Activated CD4-positive, CD25-positive, alpha-beta regulatory T cell treated with anti-CD3 and anti-CD28 coated beads, Interleukin-2, amount 50 U/mL, for 72 hours (primary cell): Measurements from ENCODE around the gene TBC1D2B.
"Not testable (repeated sequence)": the region's sequence is repeated elsewhere in the genome, so short reads cannot be mapped to it uniquely, and the experiment has no call there.

Experiments
- DNase-seq: peaks from one replicate; pipeline ENCODE4 v3.0.0; 2021

Gene TBC1D2B

GRCh38 chr15:77971875-77972274 is 105.6 kb downstream of the TBC1D2B start:
- not testable (repeated sequence) for DNase-seq

- not testable (repeated sequence) for DNase-seq
Observed at GRCh38 chr15:77970813-77971360, 106.6 kb downstream of the TBC1D2B start.

GRCh38 chr15:77969055-77969454 is 108.5 kb downstream of the TBC1D2B start:
- DNase-seq: no peak

GRCh38 chr15:77967798-77968197 is 109.7 kb downstream of the TBC1D2B start:
- DNase-seq: no peak

GRCh38 chr15:77967235-77967615 is 110.3 kb downstream of the TBC1D2B start:
- not testable (repeated sequence) for DNase-seq

- no peak for DNase-seq
Observed at GRCh38 chr15:77966540-77967234, 110.8 kb downstream of the TBC1D2B start.

GRCh38 chr15:77964193-77964592 is 113.3 kb downstream of the TBC1D2B start:
- no peak for DNase-seq

GRCh38 chr15:77959432-77959879 is 118.1 kb downstream of the TBC1D2B start:
- peak; percentile 84 for DNase-seq

- DNase-seq: not testable (repeated sequence)
Observed at GRCh38 chr15:77958716-77959431, 118.6 kb downstream of the TBC1D2B start.

GRCh38 chr15:77958021-77958420 is 119.5 kb downstream of the TBC1D2B start:
- not testable (repeated sequence) for DNase-seq

- DNase-seq: not testable (repeated sequence)
Observed at GRCh38 chr15:77953926-77954325, 123.6 kb downstream of the TBC1D2B start.

GRCh38 chr15:77952928-77953446 is 124.5 kb downstream of the TBC1D2B start:
- not testable (repeated sequence) for DNase-seq

GRCh38 chr15:77951105-77951786 is 126.3 kb downstream of the TBC1D2B start:
- not testable (repeated sequence) for DNase-seq

GRCh38 chr15:77950470-77950869 is 127.0 kb downstream of the TBC1D2B start:
- not testable (repeated sequence) for DNase-seq

- DNase-seq: no peak
Observed at GRCh38 chr15:77945566-77945965, 131.9 kb downstream of the TBC1D2B start.
